ENCODE measurements around the gene OR2AG1. TPM values are rescaled to one million over a fixed set of nuclear protein-coding genes. Genes with fewer than 3 reads are reported as not detected.

The OR2AG1 gene
- total and polyA plus RNA-seq, 2 of the 4 experiments (the other 2 are of a cell fraction): not detected

DNA sequence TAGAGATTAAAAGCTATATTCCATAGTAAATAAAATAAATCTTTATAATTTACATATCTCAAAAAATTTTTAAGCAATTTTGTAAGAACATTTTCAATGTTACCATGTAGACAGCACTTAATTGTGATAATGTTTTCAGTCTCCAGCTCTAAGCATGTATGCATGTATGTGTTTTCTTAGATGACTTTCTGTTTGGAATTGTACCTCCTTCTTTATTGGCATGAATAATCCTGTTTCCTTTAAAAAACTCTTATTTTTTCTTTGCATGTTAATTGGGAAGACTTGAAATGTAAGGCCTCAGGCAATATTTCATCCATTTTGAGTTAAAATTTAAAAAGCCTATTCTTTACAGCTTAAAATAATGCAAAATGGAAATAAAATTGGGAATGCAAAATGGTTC is 2.0 kb upstream of the OR2AG1 start:
- TF ChIP-seq RAD21 (IDR thresholded peaks at IDR 0.05; ENCODE audit: low read length) (no peak), CHD1 (IDR thresholded peaks at IDR 0.05; ENCODE audit: low read depth, low read length) (no peak), FOS (IDR thresholded peaks at IDR 0.05; ENCODE audit: low read depth, low read length) (no peak), MXI1 (IDR thresholded peaks at IDR 0.05; ENCODE audit: borderline replicate concordance, low read depth, low read length) (no peak)
- Histone ChIP-seq H2BK120ac (ENCODE audit: low read depth, low read length) (no peak overlapping the region), H4K5ac (ENCODE audit: low read depth, low read length) (no peak overlapping the region), H3K4ac (ENCODE audit: low read depth, low read length) (no peak overlapping the region), H4K91ac (ENCODE audit: insufficient read depth, low read depth, low read length) (no peak overlapping the region), H3K9ac (ENCODE audit: low read depth, low read length) (no peak overlapping the region), H3K14ac (replicated peaks; ENCODE audit: low read depth, low read length) (no peak overlapping the region), H3K9me1 (ENCODE audit: insufficient read depth, low read length) (no peaks in the 10 kb centered on the region), H3K9me3 (ENCODE audit: control insufficient read depth, insufficient read depth, low read length) (no peaks in the 10 kb centered on the region), H2AFZ (replicated peaks; ENCODE audit: low read length, poor library complexity) (no peak overlapping the region), H2AK5ac (ENCODE audit: low read depth, low read length) (no peak overlapping the region), H2AK9ac (replicated peaks; ENCODE audit: low read depth, low read length, poor library complexity) (no peak overlapping the region), H3K56ac (ENCODE audit: extremely low read depth, insufficient read depth, low read length) (no peak overlapping the region), H3K23ac (ENCODE audit: low read depth, low read length) (no peak overlapping the region), H3K27me3 (ENCODE audit: control insufficient read depth, insufficient read depth, low read length) (no peaks in the 10 kb centered on the region), H3K36me3 (ENCODE audit: control insufficient read depth, insufficient read depth, low read length) (no peaks in the 10 kb centered on the region), H2BK15ac (ENCODE audit: low read depth, low read length) (no peak overlapping the region), H3K27ac (ENCODE audit: insufficient read depth, low read length) (no peak overlapping the region), H3K79me1 (ENCODE audit: low read depth in 1 of 2, low read length in 2 of 2) (no peaks in the 10 kb centered on the region), H2BK20ac (ENCODE audit: low read depth, low read length) (no peak overlapping the region), H4K8ac (ENCODE audit: low read depth in 2 of 2, low read length in 2 of 2) (no peak overlapping the region), H3K4me3 (ENCODE audit: insufficient read depth, low read depth, low read length) (no peak overlapping the region), H2BK5ac (ENCODE audit: low read depth, low read length, poor library complexity, severe bottlenecking) (no peak overlapping the region), H3K18ac (ENCODE audit: low read depth, low read length) (no peak overlapping the region), H3K4me2 (ENCODE audit: low read depth, low read length) (no peak overlapping the region), H3K4me1 (ENCODE audit: control insufficient read depth, insufficient read depth, low read length) (no peaks in the 10 kb centered on the region), H4K20me1 (ENCODE audit: insufficient read depth, low read length) (no peaks in the 10 kb centered on the region)
- dilution Hi-C loops (cut with HindIII; ENCODE audit: low sequenced_read_pairs, unreplicated experiment) (no loop called here), in situ Hi-C loops (cut with MboI; ENCODE audit: low sequenced_read_pairs) (no loop called here), intact Hi-C loops (cut with micrococcal nuclease) (no loop called here)
- ATAC-seq (ENCODE audit: low read depth) (no peak), DNase-seq (no peak)
- no TSS peak for BruUV-seq (replicated peaks)
- ChIA-PET CTCF (no interaction called here), POLR2A (ENCODE audit: unreplicated experiment) (no interaction called here)
